Gastrocnemius medialis (tissue), 4 donors: ENCODE data around the gene IQSEC1. TPM values are rescaled to one million over a fixed set of nuclear protein-coding genes. Genes with fewer than 3 reads are reported as not detected.

Source experiments
- ATAC-seq, 2 donors: fragments of 150-250 bp; one replicate each; pipeline ENCODE4 v1.9.1; 2016
- DNase-seq, 2 donors: peaks; one replicate each; pipeline ENCODE4 v3.0.0-alpha.2; 2019
- H3K27ac ChIP-seq, 4 donors: fragments of 200-600 bp; sonication (generic); 1 replicate in 1 of 4; 2 replicates in 3 of 4; pipeline ENCODE4 v1.5.1; 2016 to 2018; ENCODE audit warnings: mild to moderate bottlenecking in 2 of 4, moderate library complexity in 1 of 4
- H3K27me3 ChIP-seq, 3 donors: fragments of 200-600 bp; sonication (generic) in 2 of 3; 1 replicate in 1 of 3; 2 replicates in 2 of 3; pipeline versions ENCODE4 v1.5.1 to v1.6.0; 2016 to 2019; ENCODE audit warnings: mild to moderate bottlenecking in 1 of 3, moderate library complexity in 1 of 3
- H3K36me3 ChIP-seq, 2 donors: fragments of 200-600 bp; sonication (generic) in 1 of 2; one replicate each; pipeline ENCODE4 v1.5.1; 2017 to 2018
- H3K4me1 ChIP-seq, 2 donors: fragments of 200-600 bp; sonication (generic) in 1 of 2; one replicate each; pipeline ENCODE4 v1.5.1; 2016 to 2017; ENCODE audit warnings: mild to moderate bottlenecking in 2 of 2
- H3K4me3 ChIP-seq, 4 donors: fragments of 200-600 bp; sonication (generic) in 3 of 4; 1 replicate in 1 of 4; 2 replicates in 3 of 4; pipeline ENCODE4 v1.5.1; 2016 to 2019; ENCODE audit warnings: mild to moderate bottlenecking in 2 of 4
- H3K9me3 ChIP-seq, 3 donors: fragments of 200-600 bp; sonication (generic) in 2 of 3; 1 replicate in 1 of 3; 2 replicates in 2 of 3; pipeline ENCODE4 v1.5.1; 2016 to 2019
- CTCF ChIP-seq, 5 experiments: fragments of 450-650 bp in 3 of 5; fragments of 200-600 bp in 2 of 5; sonication (generic) in 2 of 5; IDR thresholded peaks in 4 of 5; conservative IDR thresholded peaks in 1 of 5; 1 replicate in 4 of 5; 2 replicates in 1 of 5; pipeline ENCODE4 v1.5.1; 2016 to 2019; ENCODE audit warnings: antibody characterized with exemption in 5 of 5, mild to moderate bottlenecking in 3 of 5, moderate library complexity in 3 of 5
- POLR2A ChIP-seq, 2 donors: fragments of 450-650 bp; IDR thresholded peaks; one replicate each; pipeline ENCODE4 v1.6.1; 2017; ENCODE audit warnings: antibody characterized with exemption in 2 of 2, mild to moderate bottlenecking in 2 of 2, moderate library complexity in 2 of 2
- in situ Hi-C, 4 donors: fragments of 200-750 bp; cut with MboI; loops; one replicate each; pipeline versions ENCODE4 v1.15.0 to v1.8.0; 2017; ENCODE audit warnings: low sequenced_read_pairs in 4 of 4
- intact Hi-C: fragments of 100-400 bp; cut with DNase I; formaldehyde crosslinking; loops from one replicate; pipeline ENCODE4 v1.15.1; 2023; ENCODE audit warnings: low total_unique reads
- total RNA-seq, 4 donors: library from RNA; depleted of rRNA; stranded (reverse); fragments of >200 nt; gene quantifications; one replicate each; pipeline versions ENCODE4 v1.1.0 to v1.2.3, GENCODE V29; 2016

The IQSEC1 gene
- total RNA-seq, 4 donors from 2014 or later: 15.2 to 31.3 (median 28.0) TPM

GRCh38 chr3:13070391-13071070, 2.7 kb downstream of the IQSEC1 start:
- no peak for TF ChIP-seq CTCF (IDR thresholded peaks at IDR 0.05 in 4 of 5, conservative IDR thresholded peaks at IDR 0.05 in 1 of 5)
- TF ChIP-seq POLR2A (IDR thresholded peaks at IDR 0.05): no peak
- Histone ChIP-seq H3K4me1 (peaks cover 0 to 5% of the 10 kb centered on the region in 2 donors), H3K4me3 (no peak overlapping the region), H3K27me3 (peaks cover 14 to 21% (median 16%) of the 10 kb centered on the region in 3 donors), H3K27ac (no peak overlapping the region), H3K9me3 (no peaks in the 10 kb centered on the region), H3K36me3 (no peaks in the 10 kb centered on the region)
- in situ Hi-C loops: no loop called here
- DNase-seq: no peak
- no peak for ATAC-seq
- intact Hi-C loops: no loop called here

- TF ChIP-seq CTCF (IDR thresholded peaks at IDR 0.05 in 4 of 5, conservative IDR thresholded peaks at IDR 0.05 in 1 of 5): no peak
- no peak for TF ChIP-seq POLR2A (IDR thresholded peaks at IDR 0.05)
- intact Hi-C loops: no loop called here
- in situ Hi-C loops: no loop called here
- no peak overlapping the region for H3K4me3 ChIP-seq
- peaks cover 8 to 18% (median 14%) of the 10 kb centered on the region in 3 donors for H3K27me3 ChIP-seq
- ATAC-seq (no peak), DNase-seq (no peak)
- H3K27ac ChIP-seq: no peak overlapping the region
- no peaks in the 10 kb centered on the region for H3K36me3 ChIP-seq
- H3K4me1 ChIP-seq: peaks cover 0 to 5% of the 10 kb centered on the region in 2 donors
- H3K9me3 ChIP-seq: no peaks in the 10 kb centered on the region
Observed at GRCh38 chr3:13069495-13069894, 3.7 kb downstream of the IQSEC1 start.

GRCh38 chr3:13068269-13069010, 4.8 kb downstream of the IQSEC1 start:
- peaks cover 6 to 9% (median 6%) of the 10 kb centered on the region in 3 donors for H3K27me3 ChIP-seq
- H3K4me3 ChIP-seq: no peak overlapping the region
- in situ Hi-C loops: no loop called here
- no peaks in the 10 kb centered on the region for H3K9me3 ChIP-seq
- H3K27ac ChIP-seq: no peak overlapping the region
- H3K36me3 ChIP-seq: no peaks in the 10 kb centered on the region
- H3K4me1 ChIP-seq: peaks cover 0 to 5% of the 10 kb centered on the region in 2 donors
- no peak for DNase-seq
- no peak for ATAC-seq
- intact Hi-C loops: no loop called here
- no peak for TF ChIP-seq POLR2A (IDR thresholded peaks at IDR 0.05)
- no peak for TF ChIP-seq CTCF (IDR thresholded peaks at IDR 0.05 in 4 of 5, conservative IDR thresholded peaks at IDR 0.05 in 1 of 5)

- H3K9me3 ChIP-seq: no peaks in the 10 kb centered on the region
- DNase-seq (no peak), ATAC-seq (no peak)
- in situ Hi-C loops: no loop called here
- H3K27me3 ChIP-seq: peaks cover 0 to 3% (median 2%) of the 10 kb centered on the region in 3 donors
- no peak for TF ChIP-seq CTCF (IDR thresholded peaks at IDR 0.05 in 4 of 5, conservative IDR thresholded peaks at IDR 0.05 in 1 of 5)
- TF ChIP-seq POLR2A (IDR thresholded peaks at IDR 0.05): no peak
- peaks cover 0 to 5% of the 10 kb centered on the region in 2 donors for H3K4me1 ChIP-seq
- H3K36me3 ChIP-seq: no peaks in the 10 kb centered on the region
- H3K4me3 ChIP-seq: no peak overlapping the region
- H3K27ac ChIP-seq: no peak overlapping the region
- intact Hi-C loops: no loop called here
Observed at GRCh38 chr3:13067778-13068177, 5.5 kb downstream of the IQSEC1 start.
